ENCODE data around the gene NPTXR. TPM values are rescaled to one million over a fixed set of nuclear protein-coding genes. Genes with fewer than 3 reads are reported as not detected.

The NPTXR gene
- total and polyA plus RNA-seq, 2 donors from 2014 or later, result 1.1 to 12.5 TPM

DNA sequence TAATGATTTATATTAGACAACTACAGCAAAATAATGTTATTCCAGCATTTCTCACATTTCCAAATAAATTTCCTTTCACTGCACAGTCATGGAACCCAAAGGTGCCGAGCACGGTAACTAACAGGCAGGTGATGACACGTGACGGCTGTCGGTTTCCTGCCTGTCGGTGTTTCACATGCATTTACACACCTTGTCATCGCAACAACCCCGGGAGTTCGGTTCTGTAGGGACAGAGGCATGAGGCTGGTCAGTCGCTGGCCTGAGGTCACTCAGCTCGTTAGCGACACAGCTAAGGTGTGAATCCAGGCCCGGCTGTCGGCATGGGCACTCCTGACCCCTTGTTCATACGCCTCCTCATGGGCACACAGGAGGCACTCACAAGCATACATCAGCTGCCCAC is 59.8 kb downstream of the NPTXR start:
- intact Hi-C loops (cut with DNase I), result no loop called here
- H3K9me3 ChIP-seq (ENCODE audit: control insufficient read depth in 2 of 3, insufficient read depth in 1 of 3, low read length in 3 of 3), result no peaks in the 10 kb centered on the region
- FAIRE-seq (no peak), DNase-seq (no peak)
- H3K4me1 ChIP-seq (ENCODE audit: control insufficient read depth in 2 of 3, insufficient read depth in 2 of 3, low read depth in 1 of 3, low read length in 3 of 3), result peaks cover 0 to 6% (median 0%) of the 10 kb centered on the region in 3 donors
- TF ChIP-seq, protein P1, sequence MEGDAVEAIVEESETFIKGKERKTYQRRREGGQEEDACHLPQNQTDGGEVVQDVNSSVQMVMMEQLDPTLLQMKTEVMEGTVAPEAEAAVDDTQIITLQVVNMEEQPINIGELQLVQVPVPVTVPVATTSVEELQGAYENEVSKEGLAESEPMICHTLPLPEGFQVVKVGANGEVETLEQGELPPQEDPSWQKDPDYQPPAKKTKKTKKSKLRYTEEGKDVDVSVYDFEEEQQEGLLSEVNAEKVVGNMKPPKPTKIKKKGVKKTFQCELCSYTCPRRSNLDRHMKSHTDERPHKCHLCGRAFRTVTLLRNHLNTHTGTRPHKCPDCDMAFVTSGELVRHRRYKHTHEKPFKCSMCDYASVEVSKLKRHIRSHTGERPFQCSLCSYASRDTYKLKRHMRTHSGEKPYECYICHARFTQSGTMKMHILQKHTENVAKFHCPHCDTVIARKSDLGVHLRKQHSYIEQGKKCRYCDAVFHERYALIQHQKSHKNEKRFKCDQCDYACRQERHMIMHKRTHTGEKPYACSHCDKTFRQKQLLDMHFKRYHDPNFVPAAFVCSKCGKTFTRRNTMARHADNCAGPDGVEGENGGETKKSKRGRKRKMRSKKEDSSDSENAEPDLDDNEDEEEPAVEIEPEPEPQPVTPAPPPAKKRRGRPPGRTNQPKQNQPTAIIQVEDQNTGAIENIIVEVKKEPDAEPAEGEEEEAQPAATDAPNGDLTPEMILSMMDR (IDR thresholded peaks at IDR 0.05; ENCODE audit: borderline replicate concordance, extremely low read depth, insufficient read depth), result no peak
- H3K36me3 ChIP-seq (ENCODE audit: control insufficient read depth in 2 of 3, insufficient read depth in 3 of 3, low read length in 3 of 3), result no peaks in the 10 kb centered on the region
- no peak overlapping the region for H3K4me3 ChIP-seq (ENCODE audit: low read length in 3 of 3)
- H3K27ac ChIP-seq (ENCODE audit: low read depth in 2 of 2, low read length in 2 of 2), result no peak overlapping the region
- H3K9ac ChIP-seq (ENCODE audit: low read length in 3 of 3), result no peak overlapping the region
- no peaks in the 10 kb centered on the region for H3K27me3 ChIP-seq (ENCODE audit: control insufficient read depth, insufficient read depth, low read length)

DNA sequence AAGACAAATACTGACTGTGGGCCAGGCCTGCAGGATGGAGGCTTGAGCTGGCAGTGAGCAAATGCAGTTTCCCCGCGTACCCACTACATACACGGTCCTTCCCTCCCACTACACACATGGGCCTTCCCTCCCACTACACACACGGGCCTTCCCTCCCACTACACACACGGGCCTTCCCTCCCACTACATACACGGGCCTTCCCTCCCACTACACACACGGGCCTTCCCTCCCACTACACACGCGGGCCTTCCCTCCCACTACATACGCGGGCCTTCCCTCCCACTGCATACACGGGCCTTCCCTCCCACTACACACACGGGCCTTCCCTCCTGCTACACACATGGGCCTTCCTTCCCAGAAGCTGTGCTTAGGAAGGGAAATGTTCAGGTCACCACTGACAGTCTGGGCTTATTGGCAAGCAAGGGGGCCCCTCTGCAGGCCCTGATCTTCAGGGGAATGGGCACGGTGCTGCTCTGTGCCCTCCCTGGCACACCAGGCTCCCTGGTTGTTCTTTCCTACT is 60.7 kb downstream of the NPTXR start:
- Histone ChIP-seq H3K27me3 (ENCODE audit: control insufficient read depth, insufficient read depth, low read length) (no peaks in the 10 kb centered on the region), H3K4me1 (ENCODE audit: control insufficient read depth in 2 of 3, insufficient read depth in 2 of 3, low read depth in 1 of 3, low read length in 3 of 3) (peaks cover 0 to 6% (median 0%) of the 10 kb centered on the region in 3 donors), H3K9ac (ENCODE audit: low read length in 3 of 3) (no peak overlapping the region), H3K36me3 (ENCODE audit: control insufficient read depth in 2 of 3, insufficient read depth in 3 of 3, low read length in 3 of 3) (no peaks in the 10 kb centered on the region), H3K9me3 (ENCODE audit: control insufficient read depth in 2 of 3, insufficient read depth in 1 of 3, low read length in 3 of 3) (no peaks in the 10 kb centered on the region), H3K27ac (ENCODE audit: low read depth in 2 of 2, low read length in 2 of 2) (no peak overlapping the region), H3K4me3 (ENCODE audit: low read length in 3 of 3) (no peak overlapping the region)
- FAIRE-seq (no peak), DNase-seq (no peak)
- intact Hi-C loops (cut with DNase I), result no loop called here
- TF ChIP-seq, protein P1 (IDR thresholded peaks at IDR 0.05; ENCODE audit: borderline replicate concordance, extremely low read depth, insufficient read depth), result no peak

DNA sequence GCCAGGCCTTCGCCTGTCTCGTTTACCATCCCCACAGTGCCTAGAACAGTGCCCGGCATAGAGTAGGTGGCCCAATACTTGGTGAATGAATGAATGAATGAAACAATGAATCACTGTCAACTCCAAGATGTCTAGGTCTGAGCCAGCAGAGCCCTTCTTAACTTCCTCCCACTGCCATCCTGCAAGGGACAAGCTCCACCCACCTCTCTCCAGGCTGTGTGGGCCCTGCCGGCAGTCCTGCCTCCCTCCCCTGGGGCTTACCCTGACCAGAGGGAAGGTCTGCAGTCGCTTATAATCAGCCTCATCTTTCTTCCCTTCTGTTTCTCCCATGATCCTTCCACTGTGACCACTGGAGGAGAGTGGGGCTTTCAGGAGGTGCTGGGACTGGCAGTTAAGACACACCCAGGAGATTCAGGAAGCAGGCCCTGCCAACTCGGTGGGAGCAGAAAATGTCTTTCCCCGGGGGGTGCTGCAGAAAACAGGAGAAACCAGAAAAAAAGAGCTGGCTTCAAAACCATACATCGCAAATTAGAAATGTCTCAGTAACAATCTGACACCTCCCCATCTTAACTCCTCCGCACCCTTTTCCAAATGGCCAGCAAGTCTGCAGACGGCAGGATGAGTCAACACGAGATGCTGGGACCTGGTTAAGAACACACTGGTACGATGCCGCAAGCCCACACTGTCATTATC is 61.3 kb downstream of the NPTXR start:
- H3K4me3 ChIP-seq (ENCODE audit: low read length in 3 of 3), result no peak overlapping the region
- intact Hi-C loops (cut with DNase I), result no loop called here
- H3K27me3 ChIP-seq (ENCODE audit: control insufficient read depth, insufficient read depth, low read length), result no peaks in the 10 kb centered on the region
- no peak overlapping the region for H3K27ac ChIP-seq (ENCODE audit: low read depth in 2 of 2, low read length in 2 of 2)
- H3K9ac ChIP-seq (ENCODE audit: low read length in 3 of 3), result no peak overlapping the region
- TF ChIP-seq, protein P1 (IDR thresholded peaks at IDR 0.05; ENCODE audit: borderline replicate concordance, extremely low read depth, insufficient read depth), result no peak
- FAIRE-seq, result no peak
- H3K9me3 ChIP-seq (ENCODE audit: control insufficient read depth in 2 of 3, insufficient read depth in 1 of 3, low read length in 3 of 3), result no peaks in the 10 kb centered on the region
- DNase-seq, result no peak
- peaks cover 0 to under 1% (median 0%) of the 10 kb centered on the region in 3 donors for H3K4me1 ChIP-seq (ENCODE audit: control insufficient read depth in 2 of 3, insufficient read depth in 2 of 3, low read depth in 1 of 3, low read length in 3 of 3)
- H3K36me3 ChIP-seq (ENCODE audit: control insufficient read depth in 2 of 3, insufficient read depth in 3 of 3, low read length in 3 of 3), result no peaks in the 10 kb centered on the region

Data from kidney (tissue), 14 donors.